Activated CD4-positive, alpha-beta T cell treated with anti-CD3 and anti-CD28 coated beads, Interleukin-2, amount 50 U/mL, for 24 hours (primary cell): ENCODE measurements around the gene FBXO42.

Experiments used
- DNase-seq, 2 donors: peaks; one replicate each; pipeline ENCODE4 v3.0.0-alpha.2; 2020; ENCODE audit warnings: low read depth in 1 of 2, low spot score in 1 of 2

FBXO42 gene

DNA sequence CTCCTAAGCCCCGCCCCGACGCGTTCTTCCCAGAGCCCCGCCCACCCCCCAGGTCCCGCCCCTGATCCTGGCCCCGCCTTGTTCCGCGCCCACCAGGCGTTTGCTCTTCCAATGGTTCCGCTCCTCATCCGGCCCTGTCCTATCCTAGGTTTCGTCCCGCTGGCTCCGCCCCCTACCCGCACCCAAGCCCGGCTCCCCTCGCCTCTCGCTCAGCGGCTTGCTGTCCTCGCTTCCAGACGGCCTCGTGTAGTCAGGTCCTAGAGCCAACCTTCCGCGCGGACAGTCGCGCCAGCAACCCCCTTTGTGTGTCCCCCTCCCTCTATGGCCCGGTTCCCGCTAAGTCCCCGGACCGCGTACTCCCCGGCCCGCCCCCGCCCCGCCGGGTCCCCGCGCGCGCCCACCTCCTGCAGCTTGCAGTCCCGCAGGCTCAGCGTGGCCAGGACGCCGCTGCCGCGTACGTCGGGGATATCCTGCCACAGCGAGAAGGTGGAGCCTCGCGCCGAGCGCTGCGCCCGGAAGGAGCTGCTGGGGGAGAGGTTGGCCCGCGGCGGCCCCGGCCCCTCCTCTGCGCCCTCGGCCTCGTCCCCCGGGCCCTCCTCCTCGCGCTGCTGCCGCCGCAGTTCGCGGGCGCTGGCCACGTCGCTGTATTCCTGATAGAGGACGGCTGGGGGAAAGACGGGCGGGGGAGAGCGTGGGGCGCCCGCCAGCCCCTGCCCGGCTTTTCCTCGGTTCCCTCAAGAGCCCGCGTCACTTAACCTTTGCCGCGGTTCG, 145.5 kb downstream of the FBXO42 start:
- peak; percentile 85 to 90 for DNase-seq

DNA sequence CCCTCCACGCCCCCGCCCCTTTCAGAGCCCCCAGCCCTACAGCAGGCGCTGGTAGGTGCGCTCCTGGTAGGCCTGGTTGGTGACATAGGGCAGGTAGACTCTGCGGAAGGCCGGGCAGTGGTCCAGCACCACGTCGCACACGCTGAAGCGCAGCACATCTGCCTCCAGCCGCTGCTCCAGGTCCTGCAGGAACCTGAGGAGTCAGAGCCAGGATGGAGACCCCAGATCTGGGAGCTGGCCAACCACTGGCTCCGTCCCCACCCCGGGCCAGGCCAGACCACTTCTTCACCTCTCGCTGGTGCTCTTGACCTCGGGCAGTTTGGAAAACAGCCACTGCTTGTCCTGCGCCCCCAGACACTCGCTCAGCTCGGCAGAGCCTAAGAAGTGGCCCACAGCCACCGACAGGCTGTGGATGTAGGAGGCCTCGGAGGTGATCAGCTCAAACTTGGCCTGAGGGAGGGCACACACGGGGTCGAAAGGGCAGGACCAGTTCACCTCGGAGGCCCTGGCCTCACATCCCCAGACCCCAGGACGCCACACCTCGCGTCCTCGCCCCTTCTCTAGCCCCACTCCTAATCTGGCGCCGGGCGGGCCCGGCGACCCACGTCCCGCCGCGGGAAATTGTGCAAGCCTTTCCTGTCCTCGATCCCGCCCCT, 146.3 kb downstream of the FBXO42 start:
- no peak for DNase-seq

DNA sequence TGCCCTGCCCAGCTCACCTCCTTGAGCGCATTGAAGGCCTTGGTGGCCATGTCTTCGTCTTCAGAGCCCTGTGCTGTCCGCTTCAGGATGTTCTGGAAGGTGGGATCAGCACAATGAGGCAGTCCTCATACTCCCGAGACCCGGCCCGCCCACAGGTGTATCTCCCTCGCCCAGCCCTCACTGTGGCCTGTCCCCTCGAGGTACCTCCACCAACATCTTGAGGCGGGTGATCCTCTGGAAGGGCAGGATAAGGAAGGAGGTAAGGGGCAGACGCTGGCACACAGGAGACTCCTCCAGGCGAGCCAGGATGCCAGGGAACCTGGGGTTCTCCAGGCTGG, 147.0 kb downstream of the FBXO42 start:
- no peak for DNase-seq

DNA sequence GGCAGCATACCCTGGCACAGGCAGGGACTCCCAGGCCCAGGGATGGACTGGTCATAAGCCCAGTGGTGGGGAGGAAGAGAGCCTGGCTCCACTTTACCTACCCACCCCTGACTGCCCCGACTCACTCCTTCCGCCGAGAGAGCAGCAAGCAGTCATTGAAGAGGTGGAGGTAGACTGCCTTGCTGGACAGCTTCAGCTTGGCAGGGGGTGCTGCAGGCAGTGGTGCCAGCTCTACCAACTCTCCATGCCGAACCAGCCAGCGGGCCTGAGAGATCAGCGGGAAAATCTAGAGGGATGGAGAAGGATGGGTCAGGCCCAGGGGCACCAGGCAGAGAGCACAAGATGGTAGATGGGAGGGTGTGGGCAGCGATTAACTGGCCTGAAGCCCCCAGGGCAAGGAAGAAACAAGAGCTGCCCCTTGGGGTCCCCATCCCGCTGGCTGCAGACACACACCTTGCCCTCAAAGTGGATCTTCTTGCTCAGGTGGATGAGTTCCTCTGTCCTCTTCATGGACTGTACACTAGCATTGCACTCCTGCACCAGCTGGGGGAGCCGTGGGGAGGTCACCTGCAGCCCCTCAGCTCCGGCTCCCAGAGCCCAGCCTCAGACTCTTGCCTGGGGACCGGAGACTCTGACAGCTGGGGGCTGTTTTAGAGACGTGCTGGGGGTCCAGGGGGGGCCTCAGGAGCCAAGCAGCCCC, 147.5 kb downstream of the FBXO42 start:
- no peak for DNase-seq

DNA sequence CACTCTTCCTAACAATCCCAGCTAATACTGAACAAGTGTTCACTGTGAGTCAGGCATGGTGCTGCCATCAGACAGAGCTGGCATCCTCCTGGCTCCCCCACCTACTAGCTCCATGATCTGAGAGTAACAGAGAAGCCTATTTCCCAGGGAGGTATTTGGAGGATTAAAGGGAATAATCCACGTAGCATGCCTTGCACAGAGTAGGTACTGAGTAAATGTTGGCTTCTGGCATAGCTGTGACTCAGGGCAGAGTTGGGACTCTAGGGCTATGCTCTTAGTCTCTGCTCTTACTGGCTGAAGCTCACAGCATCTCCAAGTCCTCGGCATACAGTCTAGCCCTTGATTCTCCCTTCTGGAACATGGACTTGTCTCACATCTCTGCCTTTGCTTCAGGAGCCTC, 148.1 kb downstream of the FBXO42 start:
- DNase-seq, result no peak

DNA sequence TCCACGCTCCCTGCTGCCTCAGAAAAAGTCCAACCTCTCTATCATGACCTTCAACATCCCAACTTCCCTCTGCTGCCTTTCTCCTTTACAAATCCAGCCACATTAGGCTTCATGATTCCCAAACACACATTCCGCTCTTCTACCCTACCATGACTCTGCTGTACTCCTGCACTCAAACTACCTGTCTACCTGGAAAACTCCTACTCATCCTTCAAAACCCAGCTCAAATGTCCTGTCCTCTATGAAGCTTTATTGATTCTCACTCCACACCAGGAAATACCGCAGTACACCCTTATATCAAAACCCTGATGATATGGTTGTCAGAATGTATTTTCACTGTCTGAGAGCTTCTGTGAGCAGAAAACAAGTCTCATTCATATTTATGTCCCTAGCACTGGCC, 148.7 kb downstream of the FBXO42 start:
- DNase-seq, result no peak

DNA sequence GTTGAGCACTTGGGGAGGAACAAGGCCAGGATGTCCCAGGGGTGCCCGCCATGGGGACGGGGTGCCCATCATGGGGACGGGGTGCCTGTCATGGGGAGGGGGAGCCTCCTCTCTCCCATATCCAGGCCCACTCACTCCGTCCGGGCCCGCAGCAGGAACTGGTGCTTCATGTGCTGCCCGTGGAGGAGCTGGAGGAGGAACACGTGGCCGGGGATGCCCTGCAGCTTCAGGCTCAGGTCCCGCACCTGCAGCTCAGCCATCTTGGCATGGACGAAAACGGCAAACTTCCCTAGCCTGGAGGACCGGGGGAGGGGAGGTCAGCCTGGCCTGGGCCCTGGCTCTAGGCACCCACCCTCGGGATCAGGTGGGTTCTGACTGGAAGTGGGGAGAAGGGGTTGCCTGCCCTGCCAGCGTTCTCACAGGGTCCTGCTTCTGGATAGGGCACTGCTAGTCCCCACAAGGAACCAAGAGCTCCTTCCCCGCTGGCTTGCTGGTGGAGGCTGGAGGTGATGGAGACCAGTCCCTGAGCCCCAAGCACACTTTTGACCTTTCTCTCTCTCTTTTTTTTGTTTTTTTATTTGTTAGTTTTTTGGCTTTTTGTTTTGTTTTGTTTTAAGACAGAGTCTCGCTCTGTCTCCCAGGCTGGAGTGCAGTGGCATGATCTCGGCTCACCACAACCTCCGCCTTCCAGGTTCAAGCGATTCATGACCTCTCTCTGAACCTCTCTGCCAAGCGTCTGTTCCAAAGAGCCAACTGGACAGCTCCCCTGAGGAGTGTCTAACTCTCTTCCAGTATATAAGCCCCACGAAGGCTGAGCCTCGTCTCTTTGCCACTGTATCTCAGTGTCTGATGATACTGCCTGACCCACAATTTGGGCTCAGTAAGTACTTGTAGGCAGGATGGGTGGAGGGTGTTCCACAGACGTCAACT, 149.7 kb downstream of the FBXO42 start:
- DNase-seq, result no peak

DNA sequence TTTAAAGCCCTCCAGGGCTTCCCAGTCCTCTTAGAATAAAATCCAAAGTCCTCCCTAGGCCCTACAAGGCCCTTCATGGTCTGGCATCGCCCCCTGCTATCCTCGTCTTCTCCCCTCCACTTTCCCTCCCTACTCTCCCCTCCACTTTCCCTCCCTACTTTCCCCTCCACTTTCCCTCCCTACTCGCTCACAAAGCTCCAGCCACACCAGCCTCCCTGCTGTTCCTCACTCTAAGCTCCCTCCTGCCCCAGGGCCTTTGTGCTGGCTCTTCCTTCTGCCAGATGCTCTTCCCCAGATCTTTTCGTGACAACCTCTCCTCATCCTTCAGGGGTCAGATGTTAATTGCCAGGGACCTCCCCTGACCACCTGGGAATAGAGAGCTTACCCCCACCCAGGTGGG, 152.6 kb downstream of the FBXO42 start:
- DNase-seq, result no peak

DNA sequence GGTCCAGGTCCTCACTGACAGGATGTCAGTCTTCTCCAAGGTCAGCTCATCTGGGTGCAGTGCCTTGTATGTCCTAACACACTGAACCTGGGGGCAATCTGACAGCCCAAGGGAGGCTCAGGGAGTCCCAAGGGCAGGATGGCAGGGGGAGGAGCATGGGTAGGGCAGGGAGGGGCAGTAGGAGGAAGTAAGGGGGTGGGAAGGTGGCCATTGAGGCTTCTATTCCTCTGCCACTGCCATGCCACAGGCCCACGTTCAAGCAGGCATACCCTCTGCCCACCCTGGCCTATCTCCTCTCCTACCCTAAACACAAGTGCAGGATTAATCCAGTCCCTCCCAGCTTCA, 153.2 kb downstream of the FBXO42 start:
- DNase-seq, result no peak

DNA sequence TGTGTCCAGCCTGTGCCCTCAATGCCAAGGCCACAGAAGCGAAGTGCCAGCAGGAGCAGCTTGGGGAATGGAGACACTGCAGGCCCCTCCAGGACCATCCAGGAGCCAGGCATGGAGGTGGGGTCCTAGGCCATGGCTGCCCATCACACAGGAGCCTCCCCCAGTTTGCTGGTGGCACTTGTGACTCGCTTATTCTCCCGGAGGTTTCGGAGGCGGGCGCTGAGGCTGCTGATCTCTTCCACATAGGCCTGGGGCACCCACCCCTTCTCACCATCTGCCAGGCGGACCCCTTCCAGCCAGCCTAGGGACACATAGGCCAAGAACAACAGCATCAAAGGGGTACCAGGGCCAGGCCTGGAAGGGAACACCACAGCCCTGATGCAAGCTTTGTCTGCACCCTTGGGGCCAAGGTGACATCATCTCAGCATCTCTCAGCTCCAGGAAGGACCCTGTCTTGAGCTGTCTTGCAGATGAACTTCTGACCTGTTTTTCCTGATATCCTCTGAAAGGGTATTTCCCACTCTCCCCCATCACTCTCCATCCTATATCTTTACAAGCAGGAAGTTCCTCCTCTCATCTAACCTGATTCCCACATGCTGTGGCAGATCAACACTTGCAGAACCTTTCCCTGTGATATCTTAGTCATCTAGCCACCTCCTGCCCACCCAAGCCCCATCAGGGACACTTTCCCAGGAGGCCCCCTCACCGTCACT, 153.7 kb downstream of the FBXO42 start:
- no peak for DNase-seq

DNA sequence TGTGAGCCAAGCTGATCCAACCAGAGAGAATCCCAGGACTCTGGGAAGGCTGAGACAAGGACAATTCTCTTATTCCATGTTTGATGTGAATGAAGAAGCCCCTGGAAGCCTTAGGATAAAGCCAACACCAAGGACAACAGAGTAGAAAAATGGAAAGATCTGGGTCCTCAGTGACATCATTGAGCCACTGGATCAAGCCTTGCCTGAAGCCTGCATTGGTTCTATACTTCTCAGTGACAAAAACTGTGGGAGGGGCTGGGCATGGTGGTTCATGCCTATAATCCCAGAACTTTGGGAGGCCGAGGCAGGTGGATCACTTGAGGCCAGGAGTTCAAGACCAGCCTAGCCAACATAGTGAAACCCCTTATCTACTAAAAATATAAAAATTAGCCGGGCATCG, 155.4 kb downstream of the FBXO42 start:
- DNase-seq, result no peak
